Testis (tissue), 3 donors: ENCODE data around the gene TBL1X. TPM values are rescaled to one million over a fixed set of nuclear protein-coding genes. Genes with fewer than 3 reads are reported as not detected.

Experiments
- DNase-seq: peaks from one replicate; pipeline ENCODE4 v3.0.0-alpha.2; 2019
- H3K27ac ChIP-seq, 2 donors: fragments of 200-600 bp; sonication (generic); one replicate each; pipeline ENCODE4 v1.5.1; 2019
- H3K27me3 ChIP-seq: fragments of 200-600 bp; sonication (generic); one replicate; pipeline ENCODE4 v1.5.1; 2019
- H3K36me3 ChIP-seq: fragments of 200-600 bp; sonication (generic); one replicate; pipeline ENCODE4 v1.5.1; 2017; ENCODE audit warnings: low read depth; ENCODE audit errors: missing control alignments
- H3K4me1 ChIP-seq: fragments of 200-600 bp; sonication (generic); one replicate; pipeline ENCODE4 v1.5.1; 2019
- H3K4me3 ChIP-seq, 2 donors: fragments of 200-600 bp; sonication (generic); one replicate each; pipeline ENCODE4 v1.5.1; 2017 to 2019
- H3K9me3 ChIP-seq: fragments of 200-600 bp; sonication (generic); one replicate; pipeline ENCODE4 v1.5.1; 2017
- CTCF ChIP-seq, 3 experiments: fragments of 450-650 bp in 2 of 3; fragments of 200-600 bp in 1 of 3; sonication (generic) in 1 of 3; IDR thresholded peaks; one replicate each; pipeline ENCODE4 v1.5.1; 2016 to 2019; ENCODE audit warnings: antibody characterized with exemption in 3 of 3, mild to moderate bottlenecking in 2 of 3, moderate library complexity in 1 of 3
- POLR2A ChIP-seq: fragments of 450-650 bp; IDR thresholded peaks from one replicate; pipeline ENCODE4 v1.6.1; 2017; ENCODE audit warnings: antibody characterized with exemption, mild to moderate bottlenecking, moderate library complexity
- WGBS, 2 donors: methylation state at CpG; one replicate each; pipeline ENCODE4 v1.1.5; 2018; 5-methylcytosine and 5-hydroxymethylcytosine counted together
- intact Hi-C: fragments of 100-400 bp; cut with DNase I; formaldehyde crosslinking; loops from one replicate; pipeline ENCODE4 v1.15.1; 2023; ENCODE audit warnings: low total_unique reads
- polyA plus RNA-seq: library from polyadenylated mRNA; stranded (reverse); fragments of 350-450 nt; fragmentation: Illumina TruSeq; extraction: RNeasy Lipid Tissue Mini Kit (QIAGEN cat#74804); gene quantifications from one replicate; pipeline ENCODE4 v1.2.3, GENCODE V29; 2014; ENCODE audit warnings: low read depth, low replicate concordance; ENCODE audit not compliant: insufficient read depth
- total RNA-seq, 2 donors: library from RNA; depleted of rRNA; stranded (reverse); fragments of >200 nt; gene quantifications; one replicate each; pipeline ENCODE4 v1.2.3, GENCODE V29; 2016

Gene TBL1X
- total and polyA plus RNA-seq, 3 donors from 2014 or later = 24.0 to 69.2 (median 48.1) TPM

- intact Hi-C loops = no loop called here
- no peaks in the 10 kb centered on the region for H3K4me1 ChIP-seq
- H3K27ac ChIP-seq = no peak overlapping the region
- no peak for DNase-seq
- no peaks in the 10 kb centered on the region for H3K9me3 ChIP-seq
- no peaks in the 10 kb centered on the region for H3K27me3 ChIP-seq
- 91 to 100% methylated on average over 6 to 10 of the region's 12 CpGs for WGBS, 2 donors
- H3K4me3 ChIP-seq = no peak overlapping the region
- TF ChIP-seq POLR2A = no peak
- no peak for TF ChIP-seq CTCF (IDR thresholded peaks at IDR 0.05)
- H3K36me3 ChIP-seq = no peaks in the 10 kb centered on the region
These were observed 233.7 kb downstream of the TBL1X start for GRCh38 chrX:9698576-9698975.

GRCh38 chrX:9700555-9700954, 235.7 kb downstream of the TBL1X start:
- Histone ChIP-seq H3K36me3 (no peaks in the 10 kb centered on the region), H3K4me3 (no peak overlapping the region), H3K9me3 (no peaks in the 10 kb centered on the region), H3K4me1 (no peaks in the 10 kb centered on the region), H3K27ac (no peak overlapping the region), H3K27me3 (no peaks in the 10 kb centered on the region)
- 81 to 93% methylated on average over 8 to 15 of the region's 15 CpGs for WGBS, 2 donors
- intact Hi-C loops = no loop called here
- no peak for TF ChIP-seq POLR2A
- no peak for DNase-seq

GRCh38 chrX:9701790-9702189, 236.9 kb downstream of the TBL1X start:
- TF ChIP-seq POLR2A (no peak), CTCF (IDR thresholded peaks at IDR 0.05) (no peak)
- Histone ChIP-seq H3K4me3 (no peak overlapping the region), H3K36me3 (no peaks in the 10 kb centered on the region), H3K27ac (no peak overlapping the region), H3K4me1 (no peaks in the 10 kb centered on the region), H3K27me3 (no peaks in the 10 kb centered on the region), H3K9me3 (no peaks in the 10 kb centered on the region)
- 92 to 96% methylated on average over 2 to 12 of the region's 12 CpGs for WGBS, 2 donors
- no peak for DNase-seq
- intact Hi-C loops = no loop called here

- intact Hi-C loops = no loop called here
- H3K9me3 ChIP-seq = no peaks in the 10 kb centered on the region
- no peak overlapping the region for H3K4me3 ChIP-seq
- no peaks in the 10 kb centered on the region for H3K4me1 ChIP-seq
- no peak for DNase-seq
- H3K36me3 ChIP-seq = no peaks in the 10 kb centered on the region
- H3K27me3 ChIP-seq = no peaks in the 10 kb centered on the region
- no peak for TF ChIP-seq CTCF (IDR thresholded peaks at IDR 0.05)
- no peak for TF ChIP-seq POLR2A
- WGBS, 2 donors = 90% methylated on average over 3 to 7 of the region's 14 CpGs
- no peak overlapping the region for H3K27ac ChIP-seq
These were observed 238.5 kb downstream of the TBL1X start for GRCh38 chrX:9703406-9703805.

- H3K4me3 ChIP-seq = no peak overlapping the region
- no peaks in the 10 kb centered on the region for H3K36me3 ChIP-seq
- 92 to 100% methylated on average over 1 to 6 of the region's 6 CpGs for WGBS, 2 donors
- no peaks in the 10 kb centered on the region for H3K4me1 ChIP-seq
- TF ChIP-seq POLR2A (no peak), CTCF (IDR thresholded peaks at IDR 0.05) (no peak)
- no peak overlapping the region for H3K27ac ChIP-seq
- H3K9me3 ChIP-seq = no peaks in the 10 kb centered on the region
- no peaks in the 10 kb centered on the region for H3K27me3 ChIP-seq
- intact Hi-C loops = no loop called here
- DNase-seq = no peak
These were observed 240.1 kb downstream of the TBL1X start for GRCh38 chrX:9704876-9705465.
